Tibial nerve (tissue), 3 donors: ENCODE measurements around the gene DOCK1.

Experiments
- POLR2A ChIP-seq, 2 donors: fragments of 450-650 bp; IDR thresholded peaks; one replicate each; pipeline ENCODE4 v1.6.1; 2017; ENCODE audit warnings: antibody characterized with exemption in 2 of 2, mild to moderate bottlenecking in 2 of 2, moderate library complexity in 2 of 2
- TF ChIP-seq, protein P1 (sequence below), 5 experiments: fragments of 200-600 bp in 3 of 5; fragments of 450-650 bp in 2 of 5; sonication (generic) in 3 of 5; IDR thresholded peaks; one replicate each; pipeline ENCODE4 v1.5.1; 2016 to 2019; ENCODE audit warnings: antibody characterized with exemption in 5 of 5, mild to moderate bottlenecking in 3 of 5, moderate library complexity in 2 of 5

GRCh38 chr10:127337801-127338200, 432.6 kb downstream of the DOCK1 start:
- TF ChIP-seq, protein P1, sequence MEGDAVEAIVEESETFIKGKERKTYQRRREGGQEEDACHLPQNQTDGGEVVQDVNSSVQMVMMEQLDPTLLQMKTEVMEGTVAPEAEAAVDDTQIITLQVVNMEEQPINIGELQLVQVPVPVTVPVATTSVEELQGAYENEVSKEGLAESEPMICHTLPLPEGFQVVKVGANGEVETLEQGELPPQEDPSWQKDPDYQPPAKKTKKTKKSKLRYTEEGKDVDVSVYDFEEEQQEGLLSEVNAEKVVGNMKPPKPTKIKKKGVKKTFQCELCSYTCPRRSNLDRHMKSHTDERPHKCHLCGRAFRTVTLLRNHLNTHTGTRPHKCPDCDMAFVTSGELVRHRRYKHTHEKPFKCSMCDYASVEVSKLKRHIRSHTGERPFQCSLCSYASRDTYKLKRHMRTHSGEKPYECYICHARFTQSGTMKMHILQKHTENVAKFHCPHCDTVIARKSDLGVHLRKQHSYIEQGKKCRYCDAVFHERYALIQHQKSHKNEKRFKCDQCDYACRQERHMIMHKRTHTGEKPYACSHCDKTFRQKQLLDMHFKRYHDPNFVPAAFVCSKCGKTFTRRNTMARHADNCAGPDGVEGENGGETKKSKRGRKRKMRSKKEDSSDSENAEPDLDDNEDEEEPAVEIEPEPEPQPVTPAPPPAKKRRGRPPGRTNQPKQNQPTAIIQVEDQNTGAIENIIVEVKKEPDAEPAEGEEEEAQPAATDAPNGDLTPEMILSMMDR (IDR thresholded peaks at IDR 0.05), result no peak
- no peak for TF ChIP-seq POLR2A (IDR thresholded peaks at IDR 0.05)
